ENCODE data around the gene CEP126. TPM values are rescaled to one million over a fixed set of nuclear protein-coding genes. Genes with fewer than 3 reads are reported as not detected.

Gene CEP126
- total RNA-seq, 2 donors from 2014 or later = 2.6 to 4.0 TPM

DNA sequence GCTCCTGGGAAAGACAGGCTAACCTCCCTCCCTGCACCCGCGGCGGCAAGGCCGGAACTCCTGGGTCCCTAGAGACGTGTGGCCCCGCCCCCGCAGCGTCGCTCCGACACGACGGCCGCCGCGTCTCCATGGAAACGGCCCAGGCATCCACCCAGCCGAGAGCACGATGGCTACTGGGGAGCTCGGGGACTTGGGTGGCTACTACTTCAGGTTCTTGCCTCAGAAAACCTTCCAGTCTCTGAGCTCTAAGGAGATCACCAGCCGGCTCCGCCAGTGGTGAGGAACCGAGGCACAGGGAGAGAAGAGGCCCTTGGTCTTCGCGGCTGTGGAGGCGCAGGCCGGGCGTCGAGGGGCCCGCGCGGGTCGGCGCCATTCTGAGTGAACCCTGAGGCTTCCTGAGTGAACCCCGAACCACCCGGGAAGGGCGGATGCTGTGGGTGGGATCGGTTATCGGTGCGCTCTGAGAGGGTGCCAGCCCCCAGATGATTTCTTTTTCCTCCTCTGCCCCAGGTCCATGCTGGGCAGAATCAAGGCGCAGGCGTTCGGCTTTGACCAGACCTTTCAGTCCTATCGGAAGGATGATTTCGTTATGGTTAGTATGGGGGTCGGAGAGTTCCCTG is 132.6 kb downstream of the CEP126 start, which contains the start of gene CFAP300:
TSS of gene CFAP300 (plus strand) at position 133 of the 620 bp plus-strand sequence. CDS start at position 167, 34 bp downstream.
- Histone ChIP-seq H3K9me3 (no peaks in the 10 kb centered on the region), H3K4me1 (peaks cover 10% of the 10 kb centered on the region), H3K27ac (peak within 1 kb of the TSS in 1 of 4 donors; percentile 44), H3K36me3 (replicated peaks in 1 of 2; ENCODE audit: insufficient read depth in 1 of 2, low read depth in 2 of 2) (no peaks in the 10 kb centered on the region), H3K27me3 (no peaks in the 10 kb centered on the region), H3K4me3 (peak within 1 kb of the TSS in 1 of 2 donors; percentile 37)
- ATAC-seq (peak; percentile 87), DNase-seq (peak; percentile 71 to 78 (median 76))
- intact Hi-C loops (cut with DNase I) = no loop called here
- 2 to 6% methylated on average over 11 to 45 of the region's 45 CpGs for WGBS, 2 donors
- TF ChIP-seq, protein P1, sequence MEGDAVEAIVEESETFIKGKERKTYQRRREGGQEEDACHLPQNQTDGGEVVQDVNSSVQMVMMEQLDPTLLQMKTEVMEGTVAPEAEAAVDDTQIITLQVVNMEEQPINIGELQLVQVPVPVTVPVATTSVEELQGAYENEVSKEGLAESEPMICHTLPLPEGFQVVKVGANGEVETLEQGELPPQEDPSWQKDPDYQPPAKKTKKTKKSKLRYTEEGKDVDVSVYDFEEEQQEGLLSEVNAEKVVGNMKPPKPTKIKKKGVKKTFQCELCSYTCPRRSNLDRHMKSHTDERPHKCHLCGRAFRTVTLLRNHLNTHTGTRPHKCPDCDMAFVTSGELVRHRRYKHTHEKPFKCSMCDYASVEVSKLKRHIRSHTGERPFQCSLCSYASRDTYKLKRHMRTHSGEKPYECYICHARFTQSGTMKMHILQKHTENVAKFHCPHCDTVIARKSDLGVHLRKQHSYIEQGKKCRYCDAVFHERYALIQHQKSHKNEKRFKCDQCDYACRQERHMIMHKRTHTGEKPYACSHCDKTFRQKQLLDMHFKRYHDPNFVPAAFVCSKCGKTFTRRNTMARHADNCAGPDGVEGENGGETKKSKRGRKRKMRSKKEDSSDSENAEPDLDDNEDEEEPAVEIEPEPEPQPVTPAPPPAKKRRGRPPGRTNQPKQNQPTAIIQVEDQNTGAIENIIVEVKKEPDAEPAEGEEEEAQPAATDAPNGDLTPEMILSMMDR (IDR thresholded peaks at IDR 0.05) = no peak
- TF ChIP-seq POLR2A (IDR thresholded peaks at IDR 0.05) = no peak

Other genes starting within 250 kb of the CEP126 start
- not detected for gene ANGPTL5, start 1.5 kb downstream of the CEP126 start, total RNA-seq
- gene CFAP300, start 132.4 kb downstream of the CEP126 start, total RNA-seq = under 1 TPM in 1 of 2 donors, not detected in 1; 0.52 TPM
- 10 to 100 TPM; 26.0 to 38.9 TPM for gene YAP1, start 195.4 kb downstream of the CEP126 start, total RNA-seq